Measurements from ENCODE around the gene PHLDA3. TPM values are rescaled to one million over a fixed set of nuclear protein-coding genes. Genes with fewer than 3 reads are reported as not detected.

PHLDA3 gene
- total and polyA plus RNA-seq, 2 of the 4 experiments (the other 2 are of a cell fraction), result 41.6 to 102 TPM

DNA sequence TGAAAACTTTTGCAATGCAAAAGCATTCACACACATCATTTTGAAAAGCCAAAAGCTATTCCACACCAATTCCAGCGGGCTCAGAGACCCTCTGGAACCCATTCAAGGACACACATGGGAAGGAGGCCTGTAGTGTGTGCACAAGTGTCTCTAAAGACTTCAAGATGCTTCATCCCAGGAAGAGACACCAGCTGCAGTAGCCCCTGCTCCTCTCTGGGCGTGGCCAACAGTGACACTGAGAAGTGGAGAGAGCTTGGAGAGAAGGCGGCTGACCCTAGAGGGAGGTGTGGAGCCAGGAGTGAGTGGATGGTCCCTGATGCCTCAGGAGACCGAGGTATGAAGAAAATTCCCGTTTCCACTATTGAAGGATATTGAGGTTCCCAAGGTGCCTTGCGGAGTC is 32.6 kb downstream of the PHLDA3 start:
- no peak overlapping the region for H3K4me2 ChIP-seq (ENCODE audit: low read depth, low read length)
- POLR2A ChIA-PET (ENCODE audit: unreplicated experiment), result no interaction called here
- dilution Hi-C loops (cut with HindIII; ENCODE audit: low sequenced_read_pairs, unreplicated experiment) (no loop called here), in situ Hi-C loops (cut with MboI; ENCODE audit: low sequenced_read_pairs) (no loop called here), intact Hi-C loops (cut with micrococcal nuclease) (loop anchor here (5.0 kb wide), 1 partner anchor 46 kb away; no protein-coding TSS in a partner anchor)
- no peak overlapping the region for H3K27ac ChIP-seq (ENCODE audit: insufficient read depth, low read length)
- no peak overlapping the region for H2AK9ac ChIP-seq (replicated peaks; ENCODE audit: low read depth, low read length, poor library complexity)
- BruUV-seq (replicated peaks), result no TSS peak
- no peak overlapping the region for H4K91ac ChIP-seq (ENCODE audit: insufficient read depth, low read depth, low read length)
- no peak overlapping the region for H2BK120ac ChIP-seq (ENCODE audit: low read depth, low read length)
- no peak overlapping the region for H3K23ac ChIP-seq (ENCODE audit: low read depth, low read length)
- no peak overlapping the region for H2BK5ac ChIP-seq (ENCODE audit: low read depth, low read length, poor library complexity, severe bottlenecking)
- H3K27me3 ChIP-seq (ENCODE audit: control insufficient read depth, insufficient read depth, low read length), result peaks cover 4% of the 10 kb centered on the region; the same call in 1 of the 2 replicates
- TF ChIP-seq FOS (IDR thresholded peaks at IDR 0.05; ENCODE audit: low read depth, low read length) (no peak), NFE2L2 (IDR thresholded peaks at IDR 0.05; ENCODE audit: low read depth, low read length) (no peak), MXI1 (IDR thresholded peaks at IDR 0.05; ENCODE audit: borderline replicate concordance, low read depth, low read length) (no peak), MAFK (IDR thresholded peaks at IDR 0.05; ENCODE audit: low read depth, low read length) (no peak), RCOR1 (IDR thresholded peaks at IDR 0.05; ENCODE audit: insufficient replicate concordance, low read length) (no peak), SMC3 (IDR thresholded peaks at IDR 0.05; ENCODE audit: low read depth, low read length) (no peak), POLR2A (IDR thresholded peaks at IDR 0.05; ENCODE audit: low read depth, low read length) (no peak), BHLHE40 (IDR thresholded peaks at IDR 0.05; ENCODE audit: low read depth, low read length) (no peak), RAD21 (IDR thresholded peaks at IDR 0.05; ENCODE audit: low read length) (peak; percentile 38), CEBPB (IDR thresholded peaks at IDR 0.05; ENCODE audit: low read depth, low read length) (no peak), RFX5 (IDR thresholded peaks at IDR 0.05; ENCODE audit: low read depth, low read length) (no peak), MAZ (IDR thresholded peaks at IDR 0.05; ENCODE audit: borderline replicate concordance, low read depth, low read length) (no peak), CHD1 (IDR thresholded peaks at IDR 0.05; ENCODE audit: low read depth, low read length) (no peak)
- TF ChIP-seq, protein P1, sequence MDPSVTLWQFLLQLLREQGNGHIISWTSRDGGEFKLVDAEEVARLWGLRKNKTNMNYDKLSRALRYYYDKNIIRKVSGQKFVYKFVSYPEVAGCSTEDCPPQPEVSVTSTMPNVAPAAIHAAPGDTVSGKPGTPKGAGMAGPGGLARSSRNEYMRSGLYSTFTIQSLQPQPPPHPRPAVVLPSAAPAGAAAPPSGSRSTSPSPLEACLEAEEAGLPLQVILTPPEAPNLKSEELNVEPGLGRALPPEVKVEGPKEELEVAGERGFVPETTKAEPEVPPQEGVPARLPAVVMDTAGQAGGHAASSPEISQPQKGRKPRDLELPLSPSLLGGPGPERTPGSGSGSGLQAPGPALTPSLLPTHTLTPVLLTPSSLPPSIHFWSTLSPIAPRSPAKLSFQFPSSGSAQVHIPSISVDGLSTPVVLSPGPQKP (IDR thresholded peaks at IDR 0.05; ENCODE audit: borderline replicate concordance, low read depth, low read length), result no peak
- TF ChIP-seq, protein P2, sequence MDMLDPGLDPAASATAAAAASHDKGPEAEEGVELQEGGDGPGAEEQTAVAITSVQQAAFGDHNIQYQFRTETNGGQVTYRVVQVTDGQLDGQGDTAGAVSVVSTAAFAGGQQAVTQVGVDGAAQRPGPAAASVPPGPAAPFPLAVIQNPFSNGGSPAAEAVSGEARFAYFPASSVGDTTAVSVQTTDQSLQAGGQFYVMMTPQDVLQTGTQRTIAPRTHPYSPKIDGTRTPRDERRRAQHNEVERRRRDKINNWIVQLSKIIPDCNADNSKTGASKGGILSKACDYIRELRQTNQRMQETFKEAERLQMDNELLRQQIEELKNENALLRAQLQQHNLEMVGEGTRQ (IDR thresholded peaks at IDR 0.05; ENCODE audit: low read depth, low read length), result no peak
- TF ChIP-seq, protein P3, sequence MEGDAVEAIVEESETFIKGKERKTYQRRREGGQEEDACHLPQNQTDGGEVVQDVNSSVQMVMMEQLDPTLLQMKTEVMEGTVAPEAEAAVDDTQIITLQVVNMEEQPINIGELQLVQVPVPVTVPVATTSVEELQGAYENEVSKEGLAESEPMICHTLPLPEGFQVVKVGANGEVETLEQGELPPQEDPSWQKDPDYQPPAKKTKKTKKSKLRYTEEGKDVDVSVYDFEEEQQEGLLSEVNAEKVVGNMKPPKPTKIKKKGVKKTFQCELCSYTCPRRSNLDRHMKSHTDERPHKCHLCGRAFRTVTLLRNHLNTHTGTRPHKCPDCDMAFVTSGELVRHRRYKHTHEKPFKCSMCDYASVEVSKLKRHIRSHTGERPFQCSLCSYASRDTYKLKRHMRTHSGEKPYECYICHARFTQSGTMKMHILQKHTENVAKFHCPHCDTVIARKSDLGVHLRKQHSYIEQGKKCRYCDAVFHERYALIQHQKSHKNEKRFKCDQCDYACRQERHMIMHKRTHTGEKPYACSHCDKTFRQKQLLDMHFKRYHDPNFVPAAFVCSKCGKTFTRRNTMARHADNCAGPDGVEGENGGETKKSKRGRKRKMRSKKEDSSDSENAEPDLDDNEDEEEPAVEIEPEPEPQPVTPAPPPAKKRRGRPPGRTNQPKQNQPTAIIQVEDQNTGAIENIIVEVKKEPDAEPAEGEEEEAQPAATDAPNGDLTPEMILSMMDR (conservative IDR thresholded peaks at IDR 0.05; ENCODE audit: low read depth, low read length), result peak; percentile 22; the same call in 1 of the 2 replicates
- CTCF ChIA-PET, result interaction anchor here (0.6 to 2.0 kb wide), 13 partner anchors 12 to 1390 kb away, joined by 3 to 22 read pairs (median 5); partner anchors contain the start of gene TNNI1
- no peak overlapping the region for H3K56ac ChIP-seq (ENCODE audit: extremely low read depth, insufficient read depth, low read length)
- no peaks in the 10 kb centered on the region; the same call in 1 of the 2 replicates for H3K9me1 ChIP-seq (ENCODE audit: insufficient read depth, low read length)
- ATAC-seq (ENCODE audit: low read depth) (peak; percentile 55), DNase-seq (peak; percentile 26)
- H3K9me3 ChIP-seq (ENCODE audit: control insufficient read depth, insufficient read depth, low read length), result no peaks in the 10 kb centered on the region; the same call in 1 of the 2 replicates
- no peaks in the 10 kb centered on the region for H3K79me1 ChIP-seq (ENCODE audit: low read depth in 1 of 2, low read length in 2 of 2)
- no peak overlapping the region for H3K18ac ChIP-seq (ENCODE audit: low read depth, low read length)
- no peaks in the 10 kb centered on the region for H3K36me3 ChIP-seq (ENCODE audit: control insufficient read depth, insufficient read depth, low read length)
- H3K4ac ChIP-seq (ENCODE audit: low read depth, low read length), result no peak overlapping the region
- no peak overlapping the region for H3K14ac ChIP-seq (replicated peaks; ENCODE audit: low read depth, low read length)
- no peak overlapping the region for H4K8ac ChIP-seq (ENCODE audit: low read depth in 2 of 2, low read length in 2 of 2)
- no peak overlapping the region for H2BK15ac ChIP-seq (ENCODE audit: low read depth, low read length)
- H2BK20ac ChIP-seq (ENCODE audit: low read depth, low read length), result no peak overlapping the region
- H2AFZ ChIP-seq (replicated peaks; ENCODE audit: low read length, poor library complexity), result peak overlapping the region; percentile 36
- H4K5ac ChIP-seq (ENCODE audit: low read depth, low read length), result no peak overlapping the region
- 40% methylated on average over 1 of the region's 6 CpGs; no CpG with 5 or more reads in 1 of the 2 experiments for WGBS, 2 experiments (ENCODE audit: extremely low coverage in 2 of 2, insufficient read length in 1 of 2)
- no peak overlapping the region for H3K9ac ChIP-seq (ENCODE audit: low read depth, low read length)
- H3K4me3 ChIP-seq (ENCODE audit: insufficient read depth, low read depth, low read length), result no peak overlapping the region
- H2AK5ac ChIP-seq (ENCODE audit: low read depth, low read length), result peak overlapping the region; percentile 51; the same call in 1 of the 2 replicates
- H3K4me1 ChIP-seq (ENCODE audit: control insufficient read depth, insufficient read depth, low read length), result no peaks in the 10 kb centered on the region
- H4K20me1 ChIP-seq (ENCODE audit: insufficient read depth, low read length), result no peaks in the 10 kb centered on the region
